ENCODE data around the gene ACSS2.

The ACSS2 gene

DNA sequence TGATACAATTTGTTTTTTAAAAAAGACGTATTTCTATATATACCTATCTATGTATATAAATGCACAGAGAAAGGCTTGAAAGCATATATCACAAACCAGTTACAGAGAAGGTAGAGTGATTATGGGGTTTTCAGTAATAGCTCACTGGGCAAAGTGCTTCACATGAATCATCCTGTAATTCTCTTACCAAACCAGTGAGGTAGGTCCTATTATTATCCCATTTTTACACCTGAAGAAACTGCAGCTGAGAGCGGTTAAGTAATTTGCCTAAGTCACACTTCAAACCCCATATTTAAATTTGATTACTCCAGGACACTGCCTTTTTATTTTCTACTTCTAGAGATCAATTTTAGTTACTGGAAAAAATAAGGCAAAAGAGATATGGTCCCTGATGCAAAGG lies 74.8 kb downstream of the ACSS2 start:
- DNase-seq = no peak

DNA sequence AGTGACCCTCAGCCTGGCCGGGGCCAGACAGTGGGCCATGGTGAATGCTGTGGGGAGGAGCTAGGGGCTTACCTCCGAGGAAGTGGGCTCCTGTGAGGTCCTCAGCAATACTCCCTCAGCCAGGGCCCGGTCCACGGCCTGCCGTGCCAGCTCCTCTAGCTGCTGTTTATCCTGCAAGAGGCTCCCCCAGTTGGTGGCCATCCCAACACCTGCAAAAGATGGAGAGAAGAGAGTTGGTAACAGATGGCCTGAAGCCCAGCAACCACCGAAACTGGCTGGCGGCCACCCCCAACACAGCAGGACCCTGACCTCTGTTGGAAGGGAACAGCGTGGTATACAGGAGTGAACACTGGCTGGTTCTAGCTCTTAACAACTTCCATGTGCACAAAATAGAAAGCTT lies 75.2 kb downstream of the ACSS2 start:
- DNase-seq = no peak

DNA sequence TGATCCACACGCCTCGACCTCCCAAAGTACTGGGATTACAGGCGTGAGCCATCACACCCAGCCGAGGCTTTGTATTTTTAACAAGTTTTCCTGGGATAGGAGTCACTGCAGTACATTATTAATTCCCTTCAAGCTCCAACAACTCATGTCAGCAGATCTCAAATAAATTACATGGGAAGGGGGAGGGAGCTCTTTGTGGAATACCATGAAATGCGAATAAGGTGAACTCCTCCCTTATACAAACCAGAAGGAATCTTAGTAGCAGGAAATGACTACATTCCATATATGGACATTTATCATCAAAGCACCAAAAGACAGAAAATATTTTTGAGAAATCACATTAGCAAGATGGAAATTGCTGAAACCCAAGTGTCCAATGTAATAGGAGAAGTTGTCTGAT lies 76.3 kb downstream of the ACSS2 start:
- DNase-seq = no peak

DNA sequence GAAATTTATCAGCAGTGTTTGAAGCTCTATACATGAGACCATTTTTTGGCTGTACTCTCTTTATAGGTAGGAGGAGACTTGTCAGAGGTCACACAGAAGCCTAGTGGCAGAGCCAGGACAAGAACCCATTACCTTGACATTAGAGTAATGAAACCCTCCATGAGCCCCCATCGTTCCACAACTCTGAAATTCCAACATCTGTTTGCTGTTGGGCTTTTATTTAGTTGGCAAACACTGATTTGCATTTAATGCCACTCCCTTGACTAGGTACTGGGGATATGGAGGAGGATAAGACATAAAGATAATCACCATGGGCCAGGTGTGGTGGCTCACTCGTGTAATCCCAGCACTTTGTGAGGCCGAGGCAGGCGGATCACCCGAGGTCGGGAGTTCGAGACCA lies 77.5 kb downstream of the ACSS2 start:
- DNase-seq = no peak

DNA sequence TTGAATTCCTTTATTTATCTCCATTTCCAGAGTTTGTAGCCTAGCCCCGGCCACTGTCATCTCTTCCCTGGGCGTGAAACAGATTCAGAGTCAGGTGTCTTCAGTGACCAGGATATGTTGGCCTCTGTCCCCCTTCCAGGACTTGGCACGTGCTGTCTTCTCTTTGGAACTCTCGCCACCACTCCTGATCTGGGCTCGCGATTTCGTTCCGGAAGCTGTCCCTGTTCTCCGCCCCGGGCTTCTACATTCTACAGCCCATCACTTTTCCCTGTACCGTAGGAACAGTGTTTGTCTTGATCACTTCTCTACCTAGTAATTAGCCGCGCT lies 78.5 kb downstream of the ACSS2 start:
- no peak for DNase-seq

DNA sequence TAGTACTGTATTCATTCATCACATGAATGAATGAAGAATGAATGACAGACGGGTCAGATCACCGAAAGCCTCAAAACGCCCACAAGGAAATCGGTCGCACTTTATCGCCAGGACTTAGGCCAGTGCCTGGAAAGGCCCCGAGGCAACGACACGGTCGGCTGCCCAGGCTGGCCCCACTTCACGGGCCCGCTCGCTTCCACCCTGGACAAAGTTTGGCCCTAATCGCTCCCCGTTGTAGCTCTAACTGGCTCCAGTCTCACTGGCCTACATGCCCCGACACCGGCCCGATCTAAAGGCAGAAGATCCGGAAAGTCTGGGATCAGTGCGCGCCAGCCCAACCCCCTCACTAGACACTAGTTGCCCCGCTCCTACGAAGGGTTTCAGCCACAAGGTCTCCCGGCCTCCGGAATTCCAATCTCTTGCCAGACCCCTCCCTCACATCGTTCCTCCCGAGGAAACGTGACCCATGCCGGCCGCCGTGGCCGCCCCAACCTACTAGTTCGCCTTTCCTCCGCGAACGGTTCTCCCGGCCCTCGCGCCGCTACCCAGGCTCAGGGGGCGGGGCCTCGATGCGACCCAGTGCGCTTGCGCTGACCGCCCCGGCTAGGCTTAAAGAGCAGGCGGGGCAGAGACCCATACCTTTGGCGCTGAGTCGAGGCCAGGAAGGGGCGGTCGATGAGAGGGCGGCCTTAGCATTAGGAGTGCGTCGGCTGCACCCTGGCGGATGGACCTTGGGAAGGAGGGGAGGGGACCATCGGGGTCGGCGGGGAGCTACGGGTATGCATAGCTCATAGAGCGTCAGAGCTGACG lies 79.0 kb downstream of the ACSS2 start, which contains the start of the genes GSS and MYH7B:
Gene GSS, minus strand, starts transcription at position 576 of the 810 bp plus-strand sequence. CDS start 3,954 bp downstream, outside the sequence.
Gene MYH7B, plus strand, starts transcription at position 638 of the 810 bp plus-strand sequence. CDS start 22,138 bp downstream, outside the sequence.
- DNase-seq = peak; percentile 97

DNA sequence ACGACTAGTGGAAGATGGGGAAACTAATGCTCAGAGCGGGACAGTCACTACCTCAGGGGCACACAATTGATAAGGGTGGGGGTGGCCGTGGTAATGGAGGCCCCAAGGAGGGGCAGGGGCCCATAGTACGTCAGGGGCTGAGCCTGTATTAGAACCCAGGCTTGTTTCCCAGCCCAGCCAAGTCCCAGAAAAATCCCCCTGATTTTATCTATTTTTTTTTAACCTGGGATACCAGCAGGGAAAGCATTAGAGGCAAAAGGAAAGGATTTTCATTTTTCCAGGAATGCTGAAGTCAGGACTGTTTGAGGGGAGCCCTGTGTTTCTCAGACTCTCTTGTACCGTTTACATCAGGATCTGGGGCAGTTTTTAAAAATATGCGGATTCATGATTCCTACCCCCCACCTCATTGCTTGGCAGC lies 79.6 kb downstream of the ACSS2 start:
- no peak for DNase-seq

DNA sequence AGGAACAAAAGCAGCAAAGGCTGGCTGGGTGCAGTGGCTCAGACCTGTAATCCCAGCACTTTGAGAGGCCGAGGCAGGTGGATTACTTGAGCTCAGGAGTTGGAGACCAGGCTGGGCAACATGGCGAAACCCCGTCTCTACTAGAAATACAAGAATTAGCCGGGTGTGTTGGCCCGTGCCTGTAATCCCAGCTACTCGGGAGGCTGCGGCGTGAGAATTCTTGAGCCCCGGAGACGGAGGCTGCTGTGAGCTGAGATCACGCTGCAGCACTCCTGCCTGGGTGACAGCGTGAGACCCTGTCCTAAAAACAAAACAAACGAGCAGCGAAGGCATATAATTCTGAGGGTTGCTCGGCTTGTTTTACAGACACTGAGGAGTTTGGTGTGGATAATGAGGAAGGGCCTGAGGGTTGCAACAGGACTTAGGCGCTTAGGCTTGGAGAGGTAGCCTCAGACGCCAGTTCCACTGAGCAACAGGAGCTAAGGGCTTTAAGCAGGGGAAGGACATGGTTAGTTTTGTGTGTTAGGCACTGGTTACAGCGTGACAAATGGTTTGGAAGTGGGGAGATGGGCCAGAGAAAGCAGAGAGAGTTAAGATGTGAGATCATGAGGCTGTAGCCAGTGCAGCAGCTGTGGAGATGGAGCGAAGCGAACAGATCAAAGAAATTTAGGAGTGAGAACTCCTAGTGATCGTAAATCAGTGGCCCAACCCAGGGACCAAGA lies 80.5 kb downstream of the ACSS2 start:
- DNase-seq = no peak

DNA sequence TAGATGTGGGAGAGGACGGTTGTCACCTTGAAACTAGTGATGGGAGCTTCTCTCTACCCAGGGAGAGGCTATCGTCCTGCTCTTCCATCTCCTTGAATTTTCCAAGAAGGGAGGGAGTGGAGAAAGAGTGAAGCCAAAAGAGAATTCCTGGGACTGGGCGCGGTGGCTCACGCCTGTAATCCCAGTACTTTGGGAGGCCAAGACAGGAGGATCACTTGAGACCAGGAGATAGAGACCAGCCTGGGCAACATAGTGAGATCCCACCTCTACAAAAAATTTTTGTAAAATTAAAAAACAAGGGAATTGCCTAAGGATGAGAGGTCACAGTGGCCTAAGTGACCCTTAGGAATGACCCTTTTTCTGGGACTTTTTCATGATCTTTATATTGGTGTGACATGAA lies 88.1 kb downstream of the ACSS2 start:
- DNase-seq = no peak

DNA sequence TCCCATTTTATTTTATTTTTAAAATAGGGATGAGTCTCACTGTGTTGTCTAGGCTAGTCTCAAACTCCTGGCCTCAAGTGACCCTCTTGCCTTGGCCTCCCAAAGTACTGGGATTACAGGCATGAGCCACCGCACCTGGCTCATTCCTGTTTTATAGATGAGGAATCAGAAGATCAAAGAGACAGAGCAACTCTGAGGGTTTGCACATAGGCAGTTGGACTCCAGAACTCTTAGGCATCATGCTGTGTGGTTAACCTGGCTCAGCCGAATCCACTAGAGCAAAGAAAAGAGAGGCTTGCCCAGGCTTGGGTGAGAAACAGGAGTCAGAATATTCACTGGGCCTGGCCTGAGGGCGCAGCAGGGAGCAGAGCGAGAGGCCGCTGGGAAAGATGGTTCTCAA lies 88.6 kb downstream of the ACSS2 start:
- no peak for DNase-seq

DNA sequence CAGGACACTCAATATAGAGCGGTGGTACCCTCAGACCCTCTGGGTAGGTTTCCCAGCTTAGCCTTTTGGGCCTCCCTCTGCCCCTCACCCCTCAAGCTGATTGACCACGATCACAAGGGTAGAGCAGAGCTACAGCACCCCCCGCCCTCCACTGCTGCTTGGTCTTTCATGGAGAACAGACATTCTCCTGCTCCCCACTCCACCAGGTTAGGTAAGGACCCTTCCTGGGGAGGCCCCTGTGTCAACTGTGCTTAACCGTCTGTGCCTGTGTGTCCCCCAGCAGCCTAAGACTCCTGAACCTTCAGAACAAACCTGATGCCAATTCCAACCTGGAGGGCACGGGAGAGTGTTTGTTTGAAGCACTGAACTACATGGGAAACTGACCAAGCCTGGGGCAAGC lies 91.0 kb downstream of the ACSS2 start:
- no peak for DNase-seq

DNA sequence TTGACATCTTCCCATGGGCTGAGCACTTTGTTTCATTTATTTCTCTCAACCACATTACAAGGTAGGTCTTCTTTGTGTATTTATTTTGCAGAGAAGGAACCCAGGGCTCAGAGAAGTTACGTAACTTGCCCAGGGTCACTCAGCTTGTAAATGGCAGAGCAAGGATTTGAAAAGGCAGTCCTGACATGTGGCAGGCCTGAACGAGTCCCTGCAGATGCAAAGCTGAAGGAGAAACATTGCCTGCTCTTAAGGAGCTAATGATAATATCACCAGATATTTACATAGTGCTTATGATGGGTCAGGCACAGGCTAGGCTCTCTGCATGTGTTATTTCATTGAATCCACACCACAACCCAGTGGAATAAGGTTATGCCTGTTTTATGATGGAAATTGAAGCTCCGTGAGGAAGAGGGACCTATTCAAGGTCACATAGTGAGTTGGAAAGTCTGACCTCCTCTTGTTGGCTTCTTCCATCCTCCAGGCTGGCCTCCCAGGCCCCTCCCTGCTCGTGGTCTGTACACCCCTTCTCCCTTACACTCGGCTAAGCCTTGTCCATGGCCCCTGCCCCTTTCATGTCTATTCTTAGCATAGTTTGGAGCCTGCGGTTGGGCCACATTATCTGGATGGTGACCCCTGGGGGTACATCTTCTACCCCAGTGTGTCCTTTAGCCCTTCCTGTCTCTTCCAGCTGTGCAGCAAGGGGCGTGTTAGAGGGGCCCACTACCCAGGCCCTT lies 91.8 kb downstream of the ACSS2 start:
- no peak for DNase-seq

DNA sequence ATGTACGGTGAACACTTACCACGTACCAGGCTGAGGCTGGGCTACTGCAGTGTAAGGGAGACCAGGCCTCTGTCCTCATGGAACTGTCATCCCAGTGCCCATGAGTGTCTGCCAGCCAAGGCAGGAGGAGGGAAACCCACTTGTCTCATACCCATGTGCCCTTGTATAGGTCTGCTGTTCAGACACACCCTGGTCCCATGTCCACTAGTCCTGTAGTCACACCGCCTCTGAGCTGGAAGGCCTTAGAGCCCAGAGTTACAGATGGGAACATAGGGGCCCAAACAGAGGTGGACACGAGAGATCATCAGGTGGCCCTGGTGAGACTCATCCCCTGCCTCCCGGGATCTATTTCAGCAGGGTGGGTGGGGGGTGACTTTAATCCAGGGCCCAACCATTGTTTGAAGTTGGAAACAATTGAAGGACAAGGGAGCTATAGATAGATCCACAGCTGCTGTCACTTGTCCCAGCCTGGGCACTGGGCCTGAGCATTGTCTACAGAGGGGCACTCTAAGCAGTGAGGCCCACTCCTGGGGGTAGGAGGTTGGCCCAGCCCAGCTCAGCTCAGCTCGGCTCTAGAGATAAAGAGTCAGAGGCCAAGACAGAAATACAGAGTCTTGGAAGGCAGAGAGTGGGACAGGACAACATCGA lies 93.9 kb downstream of the ACSS2 start:
- no peak for DNase-seq

DNA sequence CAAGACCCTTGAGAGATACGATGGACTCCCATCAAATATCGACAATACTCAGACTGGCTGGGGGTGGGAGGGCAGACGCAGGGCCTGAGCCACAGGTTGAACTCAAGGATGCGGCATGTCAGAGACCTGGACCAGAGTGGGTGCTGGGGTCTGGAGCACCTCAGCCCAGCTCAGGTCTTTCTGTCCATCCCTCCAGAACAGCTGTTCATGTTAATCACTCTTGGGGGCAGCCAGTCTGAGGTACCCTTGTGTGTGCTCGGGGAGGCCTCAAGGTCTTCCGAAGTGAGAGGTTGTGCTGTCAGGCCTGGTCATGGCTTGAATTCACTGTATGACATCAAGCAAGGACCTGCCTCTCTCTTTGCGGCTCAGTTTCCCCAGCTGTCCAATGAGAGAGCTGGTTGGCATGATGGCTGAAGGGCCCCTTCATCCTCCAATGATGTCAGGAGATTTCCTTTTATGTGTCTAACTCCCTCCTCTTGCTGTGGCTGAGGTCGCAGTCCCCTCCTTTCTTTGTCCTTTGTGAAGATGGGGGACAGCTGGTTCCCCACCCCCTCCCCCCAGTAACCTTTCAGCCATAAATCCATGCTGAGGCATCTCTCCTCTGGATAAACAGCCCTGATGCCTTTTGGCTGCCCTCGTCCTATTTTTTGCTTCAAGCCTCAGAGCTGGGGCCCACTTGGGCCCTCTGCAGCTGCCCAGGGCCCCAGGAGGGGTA lies 94.6 kb downstream of the ACSS2 start:
- no peak for DNase-seq

DNA sequence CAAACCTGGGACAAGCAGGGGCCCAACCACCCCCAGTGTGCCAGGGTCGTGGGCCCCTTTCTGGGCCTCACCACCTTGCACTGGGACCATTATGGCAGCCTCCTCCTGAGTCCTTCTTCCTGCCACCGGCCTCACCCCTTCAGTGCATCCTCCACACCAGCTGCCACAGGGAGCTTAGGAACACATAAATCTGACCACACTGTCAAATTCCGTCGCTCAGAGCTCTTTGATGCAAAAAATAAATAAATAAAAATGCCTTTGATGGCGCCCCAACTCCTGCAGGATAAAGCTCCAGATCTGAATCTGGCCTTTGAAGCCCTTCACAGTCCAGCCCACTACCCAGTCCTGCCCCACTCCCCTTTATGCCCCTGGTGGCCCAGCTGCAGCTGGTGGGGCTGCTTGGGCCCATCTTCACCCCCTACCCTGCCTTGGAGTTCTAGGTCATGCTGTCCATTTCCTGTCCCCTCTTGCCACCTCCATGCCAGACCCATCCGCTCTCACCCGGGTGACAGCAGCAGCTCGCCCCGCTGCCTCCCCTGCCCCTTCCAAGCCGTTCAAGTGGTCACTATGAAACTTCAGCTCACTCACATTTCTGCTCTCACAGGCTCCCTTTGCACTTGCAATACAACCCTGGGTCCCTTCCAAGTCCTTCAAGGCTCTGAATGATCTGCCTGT lies 95.3 kb downstream of the ACSS2 start:
- no peak for DNase-seq

DNA sequence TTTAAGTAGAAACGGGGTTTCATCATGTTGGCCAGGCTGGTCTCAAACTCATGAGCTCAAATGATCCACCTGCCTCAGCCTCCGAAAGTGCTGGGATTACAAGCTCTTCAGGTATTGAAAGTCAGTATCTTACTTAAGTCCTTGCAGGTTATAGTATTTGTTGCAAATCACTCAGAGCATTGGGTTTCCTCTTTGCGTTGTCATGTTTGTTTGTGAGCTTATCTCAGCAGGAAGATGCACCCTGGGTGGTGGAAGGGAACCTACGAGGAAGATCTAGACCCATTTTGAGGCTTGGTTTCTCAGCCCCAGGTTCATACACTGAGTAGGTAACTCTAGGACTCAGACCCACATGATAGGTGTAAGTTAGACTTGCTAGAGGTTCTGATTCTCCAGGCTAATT lies 97.8 kb downstream of the ACSS2 start:
- DNase-seq = no peak

DNA sequence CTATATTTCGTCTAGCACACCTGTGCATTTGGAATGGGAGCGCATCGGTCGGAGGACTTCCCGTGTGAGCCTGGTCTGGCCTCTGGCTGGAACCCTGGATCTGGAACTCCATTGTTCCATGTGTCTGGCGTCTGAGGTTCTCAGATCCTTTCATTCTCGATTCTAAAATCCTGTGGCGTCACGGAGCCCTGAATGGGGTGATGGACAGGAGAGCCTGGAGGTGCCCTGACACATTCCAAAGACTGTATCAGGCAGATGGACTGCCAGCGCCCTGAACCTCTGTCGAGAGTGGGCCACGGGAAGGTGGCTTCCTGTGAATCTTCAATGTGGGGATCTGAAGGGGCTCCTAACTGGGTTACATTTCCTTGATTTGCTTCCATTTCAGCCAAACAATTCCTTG lies 99.9 kb downstream of the ACSS2 start:
- DNase-seq = no peak

Data from activated naive CD4-positive, alpha-beta T cell treated with anti-CD3 and anti-CD28 coated beads, Interleukin-2, amount 50 U/mL, for 16 hours (primary cell).